Neural cell (in vitro differentiated cells): Measurements from ENCODE around the gene NIFK.

ENCODE experiments used
- CTCF ChIP-seq: fragments of 450-650 bp; IDR thresholded peaks from 2 replicates; pipeline ENCODE4 v1.5.1; 2014; ENCODE audit warnings: antibody characterized with exemption, mild to moderate bottlenecking, moderate library complexity; ENCODE audit not compliant: poor library complexity, severe bottlenecking
- EP300 ChIP-seq: fragments of 450-650 bp; conservative IDR thresholded peaks from 2 replicates; pipeline ENCODE4 v1.6.1; 2014; ENCODE audit warnings: antibody characterized with exemption, mild to moderate bottlenecking, moderate library complexity; ENCODE audit not compliant: poor library complexity, severe bottlenecking
- EZH2 ChIP-seq: fragments of 200-600, 300-800 bp; shearing (Covaris generic), sonication (generic); IDR thresholded peaks from 2 replicates; pipeline ENCODE4 v1.6.1; 2014; ENCODE audit warnings: antibody characterized with exemption, low read length, borderline replicate concordance, mild to moderate bottlenecking; ENCODE audit not compliant: insufficient read depth, poor library complexity, severe bottlenecking
- MXI1 ChIP-seq: fragments of 450-650 bp; conservative IDR thresholded peaks from 2 replicates; pipeline ENCODE4 v1.6.1; 2014; ENCODE audit warnings: antibody characterized with exemption, mild to moderate bottlenecking; ENCODE audit not compliant: poor library complexity, severe bottlenecking
- POLR2AphosphoS5 ChIP-seq: IDR thresholded peaks from 2 replicates; pipeline ENCODE4 v1.6.1; 2012
- RAD21 ChIP-seq: fragments of 450-650 bp; conservative IDR thresholded peaks from 2 replicates; pipeline ENCODE4 v1.6.1; 2014; ENCODE audit warnings: antibody characterized with exemption, mild to moderate bottlenecking, moderate library complexity
- SMC3 ChIP-seq: fragments of 450-650 bp; conservative IDR thresholded peaks from 2 replicates; pipeline ENCODE4 v1.6.1; 2014; ENCODE audit warnings: antibody characterized with exemption, mild to moderate bottlenecking, moderate library complexity; ENCODE audit not compliant: poor library complexity
- TAF1 ChIP-seq: IDR thresholded peaks from 2 replicates; pipeline ENCODE4 v1.6.1; 2012; ENCODE audit warnings: low read depth
- TF ChIP-seq, protein P1 (sequence below): IDR thresholded peaks from 2 replicates; pipeline ENCODE4 v1.6.1; 2012; ENCODE audit warnings: borderline replicate concordance

- TF ChIP-seq CTCF (no peak), POLR2AphosphoS5 (no peak), EZH2 (no peak), TAF1 (no peak), RAD21 (no peak), MXI1 (no peak), EP300 (no peak), SMC3 (no peak)
- TF ChIP-seq, protein P1, sequence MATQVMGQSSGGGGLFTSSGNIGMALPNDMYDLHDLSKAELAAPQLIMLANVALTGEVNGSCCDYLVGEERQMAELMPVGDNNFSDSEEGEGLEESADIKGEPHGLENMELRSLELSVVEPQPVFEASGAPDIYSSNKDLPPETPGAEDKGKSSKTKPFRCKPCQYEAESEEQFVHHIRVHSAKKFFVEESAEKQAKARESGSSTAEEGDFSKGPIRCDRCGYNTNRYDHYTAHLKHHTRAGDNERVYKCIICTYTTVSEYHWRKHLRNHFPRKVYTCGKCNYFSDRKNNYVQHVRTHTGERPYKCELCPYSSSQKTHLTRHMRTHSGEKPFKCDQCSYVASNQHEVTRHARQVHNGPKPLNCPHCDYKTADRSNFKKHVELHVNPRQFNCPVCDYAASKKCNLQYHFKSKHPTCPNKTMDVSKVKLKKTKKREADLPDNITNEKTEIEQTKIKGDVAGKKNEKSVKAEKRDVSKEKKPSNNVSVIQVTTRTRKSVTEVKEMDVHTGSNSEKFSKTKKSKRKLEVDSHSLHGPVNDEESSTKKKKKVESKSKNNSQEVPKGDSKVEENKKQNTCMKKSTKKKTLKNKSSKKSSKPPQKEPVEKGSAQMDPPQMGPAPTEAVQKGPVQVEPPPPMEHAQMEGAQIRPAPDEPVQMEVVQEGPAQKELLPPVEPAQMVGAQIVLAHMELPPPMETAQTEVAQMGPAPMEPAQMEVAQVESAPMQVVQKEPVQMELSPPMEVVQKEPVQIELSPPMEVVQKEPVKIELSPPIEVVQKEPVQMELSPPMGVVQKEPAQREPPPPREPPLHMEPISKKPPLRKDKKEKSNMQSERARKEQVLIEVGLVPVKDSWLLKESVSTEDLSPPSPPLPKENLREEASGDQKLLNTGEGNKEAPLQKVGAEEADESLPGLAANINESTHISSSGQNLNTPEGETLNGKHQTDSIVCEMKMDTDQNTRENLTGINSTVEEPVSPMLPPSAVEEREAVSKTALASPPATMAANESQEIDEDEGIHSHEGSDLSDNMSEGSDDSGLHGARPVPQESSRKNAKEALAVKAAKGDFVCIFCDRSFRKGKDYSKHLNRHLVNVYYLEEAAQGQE, result no peak
Measured at GRCh38 chr2:121731366-121731765, 5.3 kb downstream of the NIFK start.
